GM18519 (cell line): ENCODE data around the gene CFAP46.
"Not testable (repeated sequence)": the region's sequence is repeated elsewhere in the genome, so short reads cannot be mapped to it uniquely, and the experiment has no call there.

Experiments
- ATAC-seq: cut with Tn5 transposase; IDR thresholded peaks from one replicate; pipeline ENCODE4 v1.9.1; 2021; ENCODE audit warnings: mild to moderate bottlenecking, moderate library complexity; ENCODE audit not compliant: unreplicated experiment, low FRiP score

The CFAP46 gene

DNA sequence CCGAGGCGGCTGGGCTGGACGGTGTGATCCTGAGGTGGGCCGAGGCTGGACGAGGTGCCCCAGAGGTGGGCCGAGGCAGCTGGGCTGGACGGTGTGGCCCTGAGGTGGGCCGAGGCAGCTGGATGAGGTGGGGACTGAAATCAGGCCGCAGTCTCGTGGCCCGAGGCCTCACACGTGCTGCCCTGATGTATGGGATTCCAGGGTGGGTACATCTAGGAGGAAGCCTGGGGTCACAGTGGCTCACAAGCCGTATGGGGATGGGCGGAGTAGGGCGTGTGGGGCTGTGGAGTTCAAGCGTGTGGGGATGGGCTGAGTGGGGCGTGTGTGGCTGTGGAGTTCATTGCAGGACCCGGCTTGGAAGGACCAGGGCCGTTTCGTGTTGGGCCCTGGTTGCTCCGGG, 144.0 kb downstream of the CFAP46 start:
- ATAC-seq = no peak

DNA sequence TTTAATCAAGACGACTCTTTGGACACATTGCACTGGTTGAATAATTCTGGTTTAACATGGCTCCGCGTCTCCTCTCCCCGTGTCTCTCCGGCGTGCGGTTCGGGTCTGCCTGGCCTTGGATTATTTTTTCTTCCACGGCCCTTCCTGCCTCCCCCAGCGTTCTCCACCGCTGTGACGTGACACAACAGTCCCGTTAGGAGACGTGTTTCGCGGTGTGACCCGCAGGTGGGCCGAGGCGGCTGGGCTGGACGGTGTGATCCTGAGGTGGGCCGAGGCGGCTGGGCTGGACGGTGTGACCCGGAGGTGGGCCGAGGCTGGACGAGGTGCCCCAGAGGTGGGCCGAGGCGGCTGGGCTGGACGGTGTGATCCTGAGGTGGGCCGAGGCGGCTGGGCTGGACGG, 144.4 kb downstream of the CFAP46 start:
- ATAC-seq = not testable (repeated sequence)

DNA sequence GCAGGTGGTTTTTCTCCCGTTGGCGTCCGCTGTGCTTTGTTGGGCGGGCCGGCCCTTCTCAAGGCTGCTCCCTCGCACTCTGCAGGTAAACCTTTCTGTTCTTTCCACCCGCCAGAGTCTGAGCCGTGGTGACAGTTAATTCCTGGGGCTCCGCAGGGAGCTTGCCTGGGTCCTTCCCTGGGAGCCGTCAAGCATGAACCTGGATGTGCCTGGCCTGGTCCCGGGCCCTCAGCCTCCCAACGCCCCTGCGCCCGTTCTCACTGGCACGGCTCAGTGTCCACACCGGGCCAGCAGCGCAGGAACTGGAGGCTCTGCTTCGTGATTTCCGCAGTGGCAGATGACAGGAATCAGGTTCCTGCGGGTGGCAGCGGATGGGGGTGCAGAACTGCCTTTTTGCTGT, 145.5 kb downstream of the CFAP46 start:
- ATAC-seq = no peak

DNA sequence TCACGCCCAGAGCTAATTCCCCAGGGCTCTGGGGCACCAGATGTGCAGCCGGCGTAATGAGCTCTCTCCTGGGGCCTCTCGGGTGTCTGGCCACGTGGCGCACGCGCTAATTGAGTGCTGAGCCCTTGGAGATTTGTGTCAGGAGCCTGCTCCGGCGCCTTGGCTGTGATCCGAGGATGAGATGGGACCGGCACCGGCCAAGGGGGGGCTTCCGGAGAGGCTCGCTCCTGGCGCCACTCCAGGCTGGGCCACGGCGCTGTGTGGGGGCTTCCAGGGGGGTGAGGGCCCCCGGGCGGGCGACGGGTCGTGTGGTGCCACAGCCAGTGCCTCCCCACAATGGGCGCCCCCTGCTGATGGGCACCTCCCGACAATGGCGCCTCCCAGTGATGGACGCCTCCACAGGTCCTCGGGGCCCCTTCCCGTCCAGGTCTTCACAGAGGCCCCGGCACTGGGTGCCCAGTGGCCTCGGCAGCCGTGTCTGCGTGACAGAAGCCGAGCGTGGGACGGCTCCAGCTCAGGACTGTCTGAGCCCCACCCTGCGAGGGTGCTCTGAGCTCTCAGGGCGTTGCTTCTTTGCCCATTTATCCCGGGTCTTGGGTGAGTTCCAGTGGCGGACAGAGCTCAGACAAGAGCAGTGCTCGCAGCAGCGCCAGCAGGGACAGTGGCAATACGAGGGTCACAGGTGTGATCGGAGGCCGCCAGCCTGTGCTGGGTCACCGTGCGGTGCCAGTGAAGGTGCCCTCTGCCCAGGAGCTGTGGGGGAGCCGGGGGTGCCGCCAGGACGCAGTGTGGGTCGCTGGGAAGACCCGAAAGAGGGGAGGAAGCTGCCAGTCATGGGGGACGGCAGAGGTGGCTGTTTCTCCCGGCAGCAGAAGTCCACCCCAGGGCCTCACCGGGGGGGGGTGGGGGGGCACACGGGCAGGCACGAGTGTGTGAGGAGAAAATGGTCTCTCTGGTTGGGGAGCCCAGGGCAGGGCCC, 148.2 kb downstream of the CFAP46 start:
- ATAC-seq = no peak

DNA sequence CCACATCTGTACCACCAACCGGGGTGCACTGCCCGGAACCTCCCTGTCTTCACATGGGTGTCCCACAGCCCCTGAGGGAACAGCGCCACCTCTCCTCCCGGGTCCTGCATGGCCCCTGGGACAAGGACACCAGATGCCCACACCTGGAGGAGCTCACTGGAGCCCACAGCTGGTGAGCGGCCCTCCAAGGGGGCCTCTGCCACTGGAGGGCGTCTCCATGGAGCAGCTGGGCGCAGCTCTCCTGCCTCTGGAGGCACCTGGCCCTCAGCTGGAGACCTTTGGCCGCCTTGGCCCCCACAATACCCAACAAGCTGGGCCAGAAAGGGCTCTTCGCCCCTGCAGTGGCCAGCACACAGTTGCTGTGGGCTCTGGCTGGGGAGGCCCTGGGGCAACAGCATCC, 149.2 kb downstream of the CFAP46 start:
- ATAC-seq = no peak

DNA sequence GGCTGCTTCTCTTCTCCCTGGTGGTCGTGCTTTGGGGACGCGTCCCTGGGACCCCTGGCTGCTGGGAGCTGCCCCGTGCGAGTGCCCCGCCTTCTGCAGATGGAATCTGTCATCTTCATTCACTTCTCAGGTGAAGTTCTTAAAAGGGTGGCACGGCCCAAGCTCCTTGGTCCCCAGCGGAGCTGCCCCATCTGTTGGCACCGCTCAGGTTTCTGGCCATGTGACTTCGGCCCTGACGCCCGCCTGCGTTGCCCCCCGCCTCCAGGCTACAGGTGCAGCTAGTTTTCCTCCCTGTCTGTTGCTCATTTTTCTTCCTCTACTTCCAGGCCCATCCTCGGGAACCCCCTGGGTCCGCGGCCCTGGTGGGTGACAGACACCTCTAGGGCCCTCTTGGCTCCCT, 149.6 kb downstream of the CFAP46 start:
- no peak for ATAC-seq

DNA sequence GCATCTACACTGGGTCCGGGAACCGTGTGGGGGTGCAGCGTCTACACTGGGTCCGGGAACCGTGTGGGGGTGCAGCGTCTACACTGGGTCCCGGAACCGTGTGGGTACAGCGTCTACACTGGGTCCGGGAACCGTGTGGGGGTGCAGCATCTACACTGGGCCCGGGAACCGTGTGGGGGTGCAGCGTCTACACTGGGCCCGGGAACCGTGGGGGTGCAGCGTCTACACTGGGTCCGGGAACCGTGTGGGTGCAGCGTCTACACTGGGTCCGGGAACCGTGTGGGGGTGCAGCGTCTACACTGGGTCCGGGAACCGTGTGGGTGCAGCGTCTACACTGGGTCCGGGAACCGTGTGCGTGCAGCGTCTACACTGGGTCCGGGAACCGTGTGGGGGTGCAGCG, 150.3 kb downstream of the CFAP46 start:
- not testable (repeated sequence) for ATAC-seq

DNA sequence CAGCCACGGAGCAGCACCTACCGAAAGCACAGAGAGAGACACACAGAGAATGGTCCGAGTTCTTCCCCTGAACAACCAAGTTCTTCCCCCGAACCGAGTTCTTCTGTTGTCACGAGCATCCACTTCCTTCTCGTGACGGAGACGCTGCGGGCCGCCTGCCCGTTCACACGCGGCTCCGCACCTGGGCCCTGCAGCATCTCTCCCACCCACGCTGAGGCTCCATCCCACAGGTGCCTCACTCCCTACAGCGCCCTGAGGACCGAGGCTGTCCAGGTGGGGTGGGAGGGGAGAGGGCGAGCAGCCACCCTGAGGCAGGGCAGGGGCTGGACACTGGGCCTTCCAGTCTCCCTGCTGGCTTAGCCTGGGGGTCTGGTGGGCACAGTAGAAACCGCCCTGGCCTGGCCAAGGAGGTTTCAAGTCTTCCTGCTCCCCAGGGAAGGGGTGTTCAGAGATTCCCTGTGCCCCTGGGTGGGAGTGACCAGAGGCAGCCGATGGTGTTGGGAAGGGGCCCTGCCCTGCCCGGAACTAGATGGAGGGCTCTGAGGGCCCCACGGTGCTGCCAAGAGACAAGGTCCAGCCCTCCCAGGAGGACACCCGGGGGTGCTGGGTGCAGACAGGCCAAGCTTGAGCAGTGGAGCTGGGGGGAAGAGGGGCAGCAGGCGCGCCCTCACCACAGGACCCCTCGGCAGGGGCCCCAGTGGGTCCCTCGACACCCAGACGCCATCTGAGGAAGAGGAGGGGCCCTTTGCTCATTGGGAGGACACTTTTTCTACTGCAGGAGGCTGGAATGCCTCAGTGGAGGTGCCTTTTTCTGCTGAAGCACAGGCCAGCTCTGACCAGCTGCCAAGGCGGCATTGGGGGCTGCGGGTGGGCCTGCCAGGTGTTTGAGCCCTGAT, 151.2 kb downstream of the CFAP46 start:
- no peak for ATAC-seq

DNA sequence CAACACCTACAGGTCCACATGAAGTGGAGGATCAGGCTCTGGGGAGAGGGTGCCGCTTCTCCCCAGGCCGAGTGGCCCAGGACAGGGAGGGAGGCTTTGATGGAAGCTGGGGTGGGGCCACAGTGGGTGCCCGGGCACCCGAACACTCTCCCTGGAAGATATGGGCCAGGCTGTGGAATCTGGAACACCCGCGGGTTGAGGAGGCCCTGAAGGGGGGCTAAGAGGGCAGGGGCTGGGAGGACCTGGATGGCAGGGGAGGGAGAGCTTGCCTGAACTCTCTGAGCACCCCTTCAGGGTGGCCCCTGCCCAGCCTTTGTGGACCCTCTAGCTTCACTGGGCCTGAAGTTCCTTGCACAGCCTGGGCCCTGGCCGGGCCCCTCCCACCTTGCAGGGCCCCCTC, 151.9 kb downstream of the CFAP46 start:
- ATAC-seq = no peak

DNA sequence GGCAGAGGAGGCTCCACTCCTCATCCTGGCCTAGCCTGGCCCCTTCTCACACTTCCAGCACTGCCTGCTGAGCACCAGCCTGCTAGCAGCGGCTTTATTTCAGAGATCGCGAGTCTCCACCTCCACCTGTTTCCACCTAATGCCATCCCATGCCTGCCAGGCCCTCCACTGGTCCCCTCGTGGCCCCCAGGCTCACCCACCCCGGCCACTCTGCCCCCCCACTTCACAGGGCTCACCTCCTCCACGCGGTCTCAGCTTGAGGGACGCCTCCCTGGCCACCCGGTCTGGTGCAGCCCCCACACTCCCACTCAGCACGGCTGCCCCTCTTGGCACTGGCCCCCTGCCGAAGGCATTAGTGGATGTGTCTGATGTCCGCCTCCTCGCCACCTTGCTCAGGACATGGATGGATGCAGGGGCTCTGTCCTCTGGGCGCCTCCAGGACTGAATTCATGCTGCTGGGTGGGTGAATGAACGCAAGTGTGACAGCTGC, 152.7 kb downstream of the CFAP46 start:
- ATAC-seq = no peak

DNA sequence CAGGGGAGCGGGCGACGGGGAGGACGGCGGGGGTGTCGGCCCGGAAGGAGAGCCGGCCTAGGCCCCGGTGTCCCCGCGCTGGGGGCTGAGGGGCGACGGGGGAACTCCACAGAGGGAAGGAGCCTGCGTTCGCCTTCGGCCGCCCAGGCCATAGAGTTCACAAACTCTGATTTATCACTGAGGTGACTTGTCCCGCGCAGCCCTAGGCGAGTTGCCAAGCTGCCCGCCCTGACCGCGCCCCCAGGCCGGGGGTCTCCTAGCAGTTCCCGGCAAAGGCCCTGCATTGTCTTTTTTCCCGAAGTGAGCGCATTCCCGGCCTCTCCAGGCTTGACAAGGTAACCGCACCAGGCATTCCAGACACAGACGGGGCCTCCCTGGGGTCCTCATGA, 153.5 kb downstream of the CFAP46 start:
- no peak for ATAC-seq

DNA sequence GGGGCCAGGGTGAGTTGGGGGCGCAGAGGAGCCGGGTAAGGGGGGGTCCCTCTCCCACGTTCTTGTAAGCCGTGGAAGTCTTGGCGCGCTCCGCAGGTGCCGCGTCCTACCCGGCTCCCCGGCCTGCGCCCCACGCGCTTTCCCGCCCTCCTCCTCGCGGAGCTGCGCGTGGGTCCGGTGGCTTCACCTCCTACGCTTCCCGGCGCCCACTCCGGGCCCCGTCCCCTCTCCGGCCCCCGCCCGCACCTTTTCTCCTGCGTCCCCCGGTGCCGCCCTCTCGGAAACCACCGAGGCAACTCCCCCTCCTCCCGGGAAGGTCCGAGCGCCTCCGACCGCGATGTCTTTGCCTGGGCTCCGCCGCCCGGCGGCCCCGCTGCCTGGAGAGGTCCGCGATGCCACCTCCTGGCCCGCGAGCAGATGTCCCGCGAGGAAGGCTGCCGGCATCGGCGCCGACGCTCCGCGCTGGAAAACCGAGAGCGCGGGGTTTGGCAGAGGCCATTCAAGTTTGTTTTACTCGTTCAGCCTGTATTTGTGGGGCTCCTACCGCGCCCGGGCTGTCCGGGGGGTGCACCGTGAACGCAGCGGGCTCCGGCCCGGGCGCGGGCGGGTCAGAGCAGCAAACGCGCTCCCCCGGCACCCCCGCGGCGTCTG, 154.1 kb downstream of the CFAP46 start:
- ATAC-seq = no peak

DNA sequence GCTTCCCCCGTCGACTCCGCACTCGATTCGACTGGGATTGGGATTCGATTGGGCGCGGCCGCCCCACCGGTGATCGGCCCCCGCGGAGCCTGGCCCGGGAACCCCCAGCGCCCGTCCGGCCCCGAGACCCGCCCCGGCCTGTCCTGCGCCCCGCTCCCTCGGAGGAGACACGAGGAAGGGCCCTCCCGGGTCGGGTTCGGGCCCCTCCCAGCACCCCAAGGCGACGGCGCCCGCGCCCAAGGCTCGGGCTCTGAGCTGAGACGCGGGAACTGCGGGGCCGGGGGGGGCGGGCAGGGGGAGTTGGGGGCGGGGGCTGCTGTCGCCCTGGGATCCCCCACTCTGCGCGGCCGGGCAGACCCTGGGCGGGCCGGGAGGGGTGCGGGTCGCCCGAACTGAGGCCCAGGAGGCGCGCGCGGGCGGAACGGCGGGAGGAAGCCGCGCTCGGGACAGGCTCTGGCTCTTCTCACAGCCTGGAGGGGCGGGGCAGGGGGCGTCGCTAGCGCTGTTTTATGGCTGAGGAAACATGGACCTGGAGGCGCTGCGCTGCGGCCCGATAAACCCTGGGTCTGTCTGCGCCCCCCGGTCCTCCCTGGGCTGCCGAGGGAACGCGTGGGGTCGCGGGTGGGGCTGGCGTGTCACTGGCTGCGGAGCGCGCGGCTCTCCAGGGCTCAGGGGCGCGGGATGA, 154.7 kb downstream of the CFAP46 start:
- ATAC-seq = no peak

DNA sequence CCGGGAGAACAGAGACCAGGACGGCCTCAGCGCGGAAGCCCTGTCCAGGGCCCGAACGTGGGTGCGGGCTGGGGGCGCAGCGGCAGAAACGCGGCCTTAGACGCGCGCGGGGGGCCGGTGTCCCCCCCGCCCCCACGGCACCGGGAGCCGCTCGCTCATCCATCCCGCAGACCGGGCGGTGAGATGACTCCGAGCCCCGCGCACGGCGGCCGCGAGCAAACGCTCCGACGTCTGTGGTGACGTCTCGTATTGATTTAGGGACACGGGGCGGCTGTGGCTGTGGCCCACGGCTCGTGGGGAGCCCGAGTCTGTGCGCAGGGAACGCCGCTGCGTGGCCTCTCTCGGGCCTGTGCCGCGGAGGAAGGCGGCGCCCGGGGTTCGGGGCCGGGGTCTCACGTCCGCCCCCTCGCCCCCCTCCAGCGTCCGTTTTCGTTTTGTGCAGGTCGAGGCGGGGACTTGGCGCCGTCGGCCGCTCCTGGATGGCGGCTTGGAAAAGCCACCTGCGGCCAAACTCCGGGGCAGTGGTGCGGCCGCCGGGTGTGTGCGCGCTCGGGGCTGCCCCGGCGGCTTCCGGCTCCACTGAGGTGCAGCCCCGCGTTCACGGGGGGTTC, 155.4 kb downstream of the CFAP46 start:
- no peak for ATAC-seq

DNA sequence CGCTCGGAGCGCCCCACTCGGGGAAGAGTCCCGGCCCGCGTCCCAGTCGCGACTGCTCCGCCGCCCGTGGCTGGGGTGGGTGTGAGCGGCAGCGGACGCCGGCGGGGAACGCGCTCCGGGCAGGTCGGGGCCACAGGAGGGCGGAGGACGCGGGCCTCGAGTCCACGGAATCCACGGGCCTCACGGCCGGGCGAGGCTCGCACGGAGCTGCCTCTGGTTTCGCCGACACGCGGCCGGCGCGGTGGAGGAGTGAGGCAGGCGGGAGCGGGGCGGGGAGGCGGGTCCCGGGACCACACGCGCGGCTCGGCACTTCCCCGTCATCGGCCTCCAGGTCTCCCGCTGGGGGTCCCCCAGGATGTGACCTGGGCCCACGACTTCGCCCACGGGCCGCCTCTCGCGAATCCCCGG, 155.9 kb downstream of the CFAP46 start:
- ATAC-seq = no peak

DNA sequence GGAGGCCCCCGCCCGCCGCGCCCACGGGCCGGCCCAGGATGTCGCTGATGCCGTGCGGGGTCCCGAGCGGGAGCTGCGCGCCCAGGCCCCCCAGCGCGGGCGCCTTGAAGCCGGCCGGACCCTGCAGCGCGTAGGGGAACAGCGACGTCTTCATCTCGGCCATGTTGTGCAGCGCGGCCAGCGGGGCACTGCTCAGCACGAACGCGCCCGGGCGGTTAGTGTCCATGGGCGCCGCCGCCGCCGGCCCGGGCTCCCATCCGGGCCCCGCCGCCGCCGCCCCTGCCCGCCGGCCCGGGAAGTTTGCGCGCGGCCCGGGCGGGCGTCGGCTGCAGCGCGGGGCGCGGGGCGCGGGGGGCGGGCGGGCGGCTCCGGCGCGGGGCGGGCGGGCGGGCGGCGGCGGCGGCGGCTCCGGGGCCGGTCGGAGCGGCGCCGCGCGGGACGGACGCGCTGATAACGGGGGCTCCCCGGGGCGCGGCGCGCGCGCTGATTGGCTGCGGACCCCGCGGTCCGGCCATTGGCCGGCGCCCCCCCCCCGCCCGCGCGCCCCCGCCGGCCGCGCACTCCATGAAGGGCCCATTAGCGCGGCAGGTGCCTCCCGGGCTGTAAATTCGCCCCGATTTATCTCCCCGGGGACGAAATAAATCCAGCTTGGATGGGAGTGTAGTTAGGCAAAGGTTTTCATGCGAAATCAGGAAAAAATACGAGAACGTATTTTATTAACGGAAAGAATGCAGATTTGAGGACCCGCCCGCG, 156.5 kb downstream of the CFAP46 start, which contains the start of gene NKX6-2:
Gene NKX6-2, minus strand, starts transcription at position 425 of the 753 bp plus-strand sequence. Its CDS starts 199 bp downstream, at position 226.
- ATAC-seq = no peak

DNA sequence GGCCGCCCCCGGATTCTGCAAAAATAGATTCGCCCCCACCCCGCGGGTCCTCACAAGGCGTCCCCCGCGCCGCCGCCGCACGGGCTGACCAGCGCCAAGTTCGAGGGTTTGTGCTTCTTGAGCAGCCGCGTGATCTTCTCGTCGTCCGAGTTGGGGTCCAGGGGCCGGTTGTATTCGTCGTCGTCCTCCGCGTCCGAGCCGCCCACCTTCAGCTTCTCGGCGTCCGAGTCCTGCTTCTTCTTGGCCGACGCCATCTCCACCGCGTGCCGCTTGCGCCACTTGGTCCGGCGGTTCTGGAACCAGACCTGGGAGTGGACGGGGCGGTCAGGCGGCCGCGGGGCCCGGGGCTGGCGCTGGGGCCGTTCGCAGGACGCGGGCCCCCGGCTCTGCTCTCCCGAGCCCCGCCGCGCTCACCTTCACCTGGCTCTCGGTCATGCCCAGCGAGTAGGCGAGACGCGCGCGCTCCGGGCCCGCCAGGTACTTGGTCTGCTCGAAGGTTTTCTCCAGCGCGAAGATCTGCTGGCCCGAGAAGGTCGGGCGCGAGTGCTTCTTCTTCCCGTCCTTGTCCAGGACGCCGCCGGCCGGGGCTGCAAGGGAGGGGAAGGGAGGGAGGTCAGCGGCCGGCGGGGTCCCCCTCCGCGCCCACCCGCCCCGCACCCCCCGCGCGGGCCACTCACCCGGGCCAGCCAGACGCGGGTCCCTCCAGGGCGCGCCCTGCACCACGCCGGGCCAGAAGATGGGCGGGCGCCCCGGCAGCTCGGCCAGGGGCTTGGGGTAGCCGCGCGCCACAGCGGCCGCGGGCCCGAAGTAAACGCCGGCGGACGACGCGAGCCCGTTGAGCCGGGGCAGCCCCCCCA, 157.3 kb downstream of the CFAP46 start:
- no peak for ATAC-seq
